ENCODE data around the gene PTTG1.

The PTTG1 gene

DNA sequence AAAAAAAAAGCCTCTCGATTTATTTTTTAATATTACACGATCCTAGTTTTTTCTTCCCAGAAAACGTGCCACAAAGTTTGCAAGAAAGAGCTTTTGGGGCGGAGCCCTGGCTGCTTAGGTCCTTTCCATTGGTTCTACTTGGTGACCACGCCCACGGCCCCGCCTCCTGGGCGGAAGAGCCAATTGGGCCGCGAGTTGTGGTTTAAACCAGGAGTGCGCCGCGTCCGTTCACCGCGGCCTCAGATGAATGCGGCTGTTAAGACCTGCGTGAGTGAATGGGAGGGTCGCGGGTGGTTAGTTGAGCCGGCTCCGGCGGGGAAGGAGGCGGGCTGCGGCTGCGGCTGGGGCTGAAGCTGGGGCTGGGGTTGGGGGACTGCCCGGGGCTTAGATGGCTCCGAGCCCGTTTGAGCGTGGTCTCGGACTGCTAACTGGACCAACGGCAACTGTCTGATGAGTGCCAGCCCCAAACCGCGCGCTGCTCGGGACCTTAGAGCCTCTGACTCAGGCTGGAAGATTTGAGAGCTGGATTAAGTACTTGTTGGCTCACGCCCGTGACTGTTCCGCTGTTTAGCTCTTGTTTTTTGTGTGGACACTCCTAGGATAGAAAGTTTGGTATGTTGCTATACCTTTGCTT, at the start of gene PTTG1:
TSS of gene PTTG1 (plus strand) at position 231 of the 634 bp plus-strand sequence. CDS start 458 bp downstream, outside the sequence.
- TF ChIP-seq, protein P1, sequence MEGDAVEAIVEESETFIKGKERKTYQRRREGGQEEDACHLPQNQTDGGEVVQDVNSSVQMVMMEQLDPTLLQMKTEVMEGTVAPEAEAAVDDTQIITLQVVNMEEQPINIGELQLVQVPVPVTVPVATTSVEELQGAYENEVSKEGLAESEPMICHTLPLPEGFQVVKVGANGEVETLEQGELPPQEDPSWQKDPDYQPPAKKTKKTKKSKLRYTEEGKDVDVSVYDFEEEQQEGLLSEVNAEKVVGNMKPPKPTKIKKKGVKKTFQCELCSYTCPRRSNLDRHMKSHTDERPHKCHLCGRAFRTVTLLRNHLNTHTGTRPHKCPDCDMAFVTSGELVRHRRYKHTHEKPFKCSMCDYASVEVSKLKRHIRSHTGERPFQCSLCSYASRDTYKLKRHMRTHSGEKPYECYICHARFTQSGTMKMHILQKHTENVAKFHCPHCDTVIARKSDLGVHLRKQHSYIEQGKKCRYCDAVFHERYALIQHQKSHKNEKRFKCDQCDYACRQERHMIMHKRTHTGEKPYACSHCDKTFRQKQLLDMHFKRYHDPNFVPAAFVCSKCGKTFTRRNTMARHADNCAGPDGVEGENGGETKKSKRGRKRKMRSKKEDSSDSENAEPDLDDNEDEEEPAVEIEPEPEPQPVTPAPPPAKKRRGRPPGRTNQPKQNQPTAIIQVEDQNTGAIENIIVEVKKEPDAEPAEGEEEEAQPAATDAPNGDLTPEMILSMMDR (IDR thresholded peaks at IDR 0.05; ENCODE audit: low read length, missing control alignments), result no peak
- DNase-seq (ENCODE audit: low read depth), result peak; percentile 97
- H3K4me3 ChIP-seq (replicated peaks; ENCODE audit: low read depth, low read length), result peak within 1 kb of the TSS; percentile 68

GRCh38 chr5:160375166-160375565, 46.5 kb upstream of the PTTG1 start:
- TF ChIP-seq, protein P1 (IDR thresholded peaks at IDR 0.05; ENCODE audit: low read length, missing control alignments), result no peak
- DNase-seq (ENCODE audit: low read depth), result no peak

GRCh38 chr5:160375701-160376100, 46.0 kb upstream of the PTTG1 start:
- TF ChIP-seq, protein P1 (IDR thresholded peaks at IDR 0.05; ENCODE audit: low read length, missing control alignments), result no peak
- no peak overlapping the region for H3K4me3 ChIP-seq (replicated peaks; ENCODE audit: low read depth, low read length)
- DNase-seq (ENCODE audit: low read depth), result no peak

More at GRCh38 chr5:160375166-160375565, 46.5 kb upstream of the PTTG1 start:
- no peak overlapping the region for H3K4me3 ChIP-seq (replicated peaks; ENCODE audit: low read depth, low read length)

DNA sequence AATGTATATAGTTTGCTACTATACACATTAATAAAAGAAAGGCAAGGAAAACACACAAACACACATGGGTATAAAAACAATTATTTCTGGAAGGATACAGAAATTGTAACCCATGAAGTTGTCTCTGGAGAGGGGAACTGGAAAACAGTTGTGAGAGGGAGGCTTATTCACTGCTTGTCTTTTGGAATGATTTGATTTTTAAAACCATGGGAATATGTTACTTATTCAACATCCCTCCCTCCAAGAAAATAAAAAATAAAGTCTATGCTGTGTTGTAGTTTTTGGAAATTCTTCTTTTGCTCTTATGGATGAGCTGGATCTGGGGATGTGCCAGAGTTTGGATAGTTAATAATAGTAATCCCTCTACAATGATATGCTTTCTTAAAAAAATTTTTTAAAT, 45.2 kb upstream of the PTTG1 start:
- TF ChIP-seq, protein P1 (IDR thresholded peaks at IDR 0.05; ENCODE audit: low read length, missing control alignments), result no peak
- DNase-seq (ENCODE audit: low read depth), result no peak
- no peak overlapping the region for H3K4me3 ChIP-seq (replicated peaks; ENCODE audit: low read depth, low read length)

DNA sequence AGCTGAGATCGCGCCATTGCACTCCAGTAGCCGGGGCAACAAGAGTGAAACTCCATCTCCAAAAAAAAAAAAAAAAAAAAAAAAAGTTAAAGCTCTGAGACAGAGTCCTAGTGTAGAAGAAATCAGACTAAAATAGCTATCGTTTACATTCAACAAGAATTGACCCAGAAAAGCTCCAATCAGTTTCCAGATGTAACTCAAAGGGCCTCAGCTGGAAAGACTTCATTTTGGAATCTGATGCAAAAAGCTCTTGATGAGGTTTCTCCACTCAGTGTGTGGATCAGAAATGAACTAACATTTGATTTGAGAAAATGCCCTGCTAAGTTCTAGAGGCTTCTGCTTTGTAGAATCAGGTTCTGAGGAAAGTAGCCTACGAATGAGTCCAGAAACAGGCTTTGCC, 44.0 kb upstream of the PTTG1 start:
- H3K4me3 ChIP-seq (replicated peaks; ENCODE audit: low read depth, low read length), result no peak overlapping the region
- TF ChIP-seq, protein P1 (IDR thresholded peaks at IDR 0.05; ENCODE audit: low read length, missing control alignments), result no peak
- DNase-seq (ENCODE audit: low read depth), result no peak

DNA sequence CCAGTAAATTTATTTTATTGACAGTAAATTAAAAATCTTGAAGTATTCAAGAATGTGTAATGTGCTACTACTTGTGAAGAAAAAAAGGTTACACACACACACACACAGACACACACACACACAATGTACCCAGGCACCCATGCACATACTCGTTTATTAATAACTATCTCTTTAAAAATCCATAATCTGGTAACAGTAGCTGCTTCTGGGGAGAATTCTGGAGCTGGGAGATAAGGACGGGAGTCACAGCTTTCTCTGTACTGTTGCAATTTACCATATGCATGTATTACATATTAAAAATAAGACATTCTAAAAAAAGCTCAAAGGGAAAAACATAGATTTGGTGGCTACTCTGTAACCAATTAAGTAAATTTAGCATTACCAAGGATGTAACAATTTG, 43.3 kb upstream of the PTTG1 start:
- TF ChIP-seq, protein P1 (IDR thresholded peaks at IDR 0.05; ENCODE audit: low read length, missing control alignments), result no peak
- no peak for DNase-seq (ENCODE audit: low read depth)
- H3K4me3 ChIP-seq (replicated peaks; ENCODE audit: low read depth, low read length), result no peak overlapping the region

DNA sequence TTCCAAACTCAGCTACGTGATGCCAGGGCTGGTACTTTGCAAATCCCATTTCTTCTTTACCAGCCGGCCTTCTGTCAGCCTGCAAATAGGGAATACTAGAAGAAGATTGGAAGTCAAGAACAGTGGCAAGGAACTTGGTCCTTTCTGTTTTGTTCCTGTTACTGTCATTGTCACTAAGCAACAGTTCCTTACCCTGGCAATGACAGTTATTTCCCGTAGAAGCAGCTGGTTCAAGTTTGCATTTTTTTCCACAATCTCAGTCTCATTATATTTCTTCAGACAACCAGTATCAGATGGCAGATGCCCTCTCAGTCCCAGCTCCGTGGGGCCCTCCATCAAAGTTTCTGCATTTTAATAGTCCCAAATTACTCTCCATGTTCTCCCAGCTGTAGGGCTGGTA, 42.1 kb upstream of the PTTG1 start:
- no peak overlapping the region for H3K4me3 ChIP-seq (replicated peaks; ENCODE audit: low read depth, low read length)
- TF ChIP-seq, protein P1 (IDR thresholded peaks at IDR 0.05; ENCODE audit: low read length, missing control alignments), result no peak
- DNase-seq (ENCODE audit: low read depth), result no peak

Measured in fibroblast of pulmonary artery (primary cell).